Type B pancreatic cell (in vitro differentiated cells): ENCODE results near the gene C12orf76. TPM values are rescaled to one million over a fixed set of nuclear protein-coding genes. Genes with fewer than 3 reads are reported as not detected.

Experiments used
- DNase-seq: peaks from one replicate; pipeline ENCODE4 v3.0.0; 2021; ENCODE audit warnings: mixed read lengths; ENCODE audit not compliant: unreplicated experiment; ENCODE audit errors: extremely low spot score
- H3K27ac Mint-ChIP-seq: 2 replicates; pipeline ENCODE4 v1.8.0; 2021; ENCODE audit warnings: mild to moderate bottlenecking, mixed read lengths
- H3K27me3 Mint-ChIP-seq: 2 replicates; pipeline ENCODE4 v1.8.0; 2021; ENCODE audit warnings: mixed read lengths
- H3K36me3 Mint-ChIP-seq: 2 replicates; pipeline ENCODE4 v1.8.0; 2021; ENCODE audit warnings: mixed read lengths
- H3K4me1 Mint-ChIP-seq: one replicate; pipeline ENCODE4 v1.8.0; 2021; ENCODE audit warnings: mixed read lengths; ENCODE audit not compliant: unreplicated experiment
- H3K4me3 Mint-ChIP-seq: 2 replicates; pipeline ENCODE4 v1.8.0; 2021; ENCODE audit warnings: mild to moderate bottlenecking, mixed read lengths
- H3K9me3 Mint-ChIP-seq: 2 replicates; pipeline ENCODE4 v1.8.0; 2021; ENCODE audit warnings: mixed read lengths
- CTCF ChIP-seq: fragments of 200-600 bp; sonication (generic); conservative IDR thresholded peaks from 2 replicates; pipeline ENCODE4 v1.5.0; 2021; ENCODE audit warnings: antibody characterized with exemption, mild to moderate bottlenecking
- total RNA-seq: library from RNA; stranded (reverse); gene quantifications from 2 replicates; pipeline ENCODE4 v1.2.1, GENCODE V29; 2021; ENCODE audit warnings: low replicate concordance

The C12orf76 gene
- total RNA-seq, 1 donor from 2014 or later: 20.8 TPM

- no peak for DNase-seq
- peak overlapping the region; percentile 100 for H3K4me3 Mint-ChIP-seq
- no peaks in the 10 kb centered on the region for H3K36me3 Mint-ChIP-seq
- H3K4me1 Mint-ChIP-seq: peaks cover 22% of the 10 kb centered on the region
- TF ChIP-seq CTCF: no peak
- H3K27me3 Mint-ChIP-seq: no peaks in the 10 kb centered on the region
- H3K27ac Mint-ChIP-seq: peak overlapping the region; percentile 89
- no peaks in the 10 kb centered on the region for H3K9me3 Mint-ChIP-seq
These were observed 48.3 kb downstream of the C12orf76 start for GRCh38 chr12:109999983-110000505.

GRCh38 chr12:109999649-109999971 lies 48.7 kb downstream of the C12orf76 start:
- H3K27me3 Mint-ChIP-seq: no peaks in the 10 kb centered on the region
- H3K27ac Mint-ChIP-seq: peak overlapping the region; percentile 89
- H3K4me1 Mint-ChIP-seq: peaks cover 26% of the 10 kb centered on the region

GRCh38 chr12:109998904-109999648 lies 49.2 kb downstream of the C12orf76 start, which contains the start of gene ANKRD13A:
Gene ANKRD13A, plus strand, starts transcription at chr12:109999430. Its CDS starts 259 bp downstream, at chr12:109999689.
- Mint-ChIP-seq H3K36me3 (no peaks in the 10 kb centered on the region), H3K27me3 (no peaks in the 10 kb centered on the region), H3K9me3 (no peaks in the 10 kb centered on the region), H3K27ac (peak within 1 kb of the TSS; percentile 98), H3K4me3 (peak within 1 kb of the TSS; percentile 100), H3K4me1 (peaks cover 31% of the 10 kb centered on the region)
- DNase-seq: peak; percentile 85
- no peak for TF ChIP-seq CTCF

More at GRCh38 chr12:109999649-109999971, 48.7 kb downstream of the C12orf76 start:
- no peak for TF ChIP-seq CTCF
- H3K36me3 Mint-ChIP-seq: no peaks in the 10 kb centered on the region
- H3K9me3 Mint-ChIP-seq: no peaks in the 10 kb centered on the region
- peak overlapping the region; percentile 100 for H3K4me3 Mint-ChIP-seq
- no peak for DNase-seq

- Mint-ChIP-seq H3K9me3 (no peaks in the 10 kb centered on the region), H3K36me3 (no peaks in the 10 kb centered on the region), H3K4me3 (peak overlapping the region; percentile 96), H3K27me3 (no peaks in the 10 kb centered on the region), H3K27ac (peak overlapping the region; percentile 98), H3K4me1 (peaks cover 30% of the 10 kb centered on the region)
- no peak for TF ChIP-seq CTCF
- DNase-seq: no peak
These were observed 50.0 kb downstream of the C12orf76 start for GRCh38 chr12:109998241-109998903.

GRCh38 chr12:109997393-109997792 lies 50.9 kb downstream of the C12orf76 start:
- peak overlapping the region; percentile 1 for H3K27ac Mint-ChIP-seq
- H3K27me3 Mint-ChIP-seq: no peaks in the 10 kb centered on the region
- DNase-seq: no peak
- H3K9me3 Mint-ChIP-seq: no peaks in the 10 kb centered on the region
- H3K4me3 Mint-ChIP-seq: peak overlapping the region; percentile 96
- peaks cover 25% of the 10 kb centered on the region for H3K4me1 Mint-ChIP-seq
- TF ChIP-seq CTCF: no peak
- no peaks in the 10 kb centered on the region for H3K36me3 Mint-ChIP-seq
